SW 1271 (cell line): ENCODE measurements around the gene MAVS.

Experiments
- DNase-seq, 2 experiments: peaks; one replicate each; lab custom pipeline; 2025; lab: John Stamatoyannopoulos, UW

The MAVS gene

DNA sequence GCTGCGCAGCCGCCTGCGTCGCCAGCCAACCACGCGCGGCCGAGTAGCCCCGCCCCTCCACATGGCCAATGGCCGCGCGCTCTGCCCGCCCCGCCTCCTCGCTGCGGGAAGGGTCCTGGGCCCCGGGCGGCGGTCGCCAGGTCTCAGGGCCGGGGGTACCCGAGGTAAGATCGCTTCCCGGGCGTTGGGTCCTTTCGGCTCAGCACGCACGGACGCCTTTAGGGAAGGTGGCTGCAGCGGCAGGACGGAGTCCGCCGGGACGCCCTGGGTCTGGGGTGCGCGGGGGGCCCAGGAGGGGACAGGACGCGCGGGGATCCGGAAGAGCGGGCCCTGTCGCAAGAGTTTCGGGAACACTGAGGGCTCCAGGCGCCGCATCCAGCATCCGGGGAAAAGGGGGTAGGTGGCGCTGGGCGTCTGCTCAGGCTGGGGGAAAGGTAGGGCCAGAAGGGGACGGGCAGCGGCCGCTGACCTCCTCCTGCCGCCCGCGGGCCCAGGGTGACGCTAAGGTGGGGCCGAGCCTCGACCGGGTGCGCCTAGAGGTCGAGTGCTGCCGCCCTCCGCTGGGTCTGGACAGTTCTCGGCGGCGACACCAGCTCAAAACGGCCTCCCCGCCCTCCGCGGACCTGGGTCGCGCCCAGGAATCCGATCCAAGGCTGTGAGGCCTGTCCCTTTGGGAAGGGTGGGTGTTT is at the start of gene MAVS:
Gene MAVS, plus strand, starts transcription at position 95 of the 689 bp plus-strand sequence. CDS start 7,791 bp downstream, outside the sequence.
- peak; percentile 52 to 78 for DNase-seq

DNA sequence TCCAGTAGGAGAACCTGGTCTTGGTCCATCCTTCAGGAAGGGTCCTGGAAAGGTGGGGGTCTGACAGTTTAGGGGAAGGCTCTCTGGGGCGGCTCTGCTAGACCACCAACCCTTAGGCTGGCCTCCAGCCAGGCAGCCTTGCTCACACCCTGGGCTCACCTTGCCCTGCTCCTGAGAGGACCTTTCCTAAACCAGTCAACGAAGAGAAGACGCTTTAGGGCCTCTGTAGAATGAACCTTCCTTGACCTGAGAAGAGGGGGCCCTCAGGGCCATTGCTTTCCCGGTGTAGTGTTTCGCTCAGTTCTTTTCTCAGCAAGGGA is 49.4 kb upstream of the MAVS start:
- no peak for DNase-seq

DNA sequence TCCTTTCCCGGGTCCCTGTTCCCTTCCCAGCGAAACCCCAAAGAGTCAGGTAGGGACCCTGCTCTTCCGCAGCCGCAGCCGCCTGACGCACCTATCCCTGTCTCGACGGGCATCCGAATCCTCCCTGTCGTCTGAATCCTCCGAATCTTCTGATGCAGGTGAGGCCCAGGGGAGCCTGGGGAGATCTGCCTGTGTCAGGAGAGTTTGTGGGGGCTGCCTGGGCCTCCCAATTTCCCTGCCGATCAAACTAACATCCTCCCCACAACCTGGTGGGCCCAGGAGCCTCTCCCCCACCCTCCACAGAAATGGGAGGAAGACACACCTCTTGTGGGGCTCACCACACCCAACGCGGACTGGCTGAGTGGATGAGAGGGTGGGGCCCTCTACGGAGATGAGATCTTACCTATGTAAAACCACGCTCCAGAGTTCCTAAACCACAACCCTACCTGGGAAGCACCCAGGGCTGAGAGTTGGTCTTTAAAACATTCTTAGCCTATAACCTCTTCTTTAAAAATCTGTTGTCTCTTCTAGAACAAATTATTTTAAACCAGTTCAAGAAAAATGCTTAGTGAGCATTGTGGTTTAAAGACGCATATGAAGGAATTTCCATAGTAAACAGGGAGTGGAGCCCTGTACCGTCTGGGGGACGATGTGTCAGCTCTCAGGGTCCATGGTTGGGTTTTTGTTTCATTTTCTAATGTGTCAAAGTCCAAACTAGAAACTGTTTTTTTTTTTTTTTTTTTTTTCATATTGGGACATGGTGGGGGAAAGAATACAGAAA is 48.9 kb upstream of the MAVS start:
- no peak for DNase-seq

DNA sequence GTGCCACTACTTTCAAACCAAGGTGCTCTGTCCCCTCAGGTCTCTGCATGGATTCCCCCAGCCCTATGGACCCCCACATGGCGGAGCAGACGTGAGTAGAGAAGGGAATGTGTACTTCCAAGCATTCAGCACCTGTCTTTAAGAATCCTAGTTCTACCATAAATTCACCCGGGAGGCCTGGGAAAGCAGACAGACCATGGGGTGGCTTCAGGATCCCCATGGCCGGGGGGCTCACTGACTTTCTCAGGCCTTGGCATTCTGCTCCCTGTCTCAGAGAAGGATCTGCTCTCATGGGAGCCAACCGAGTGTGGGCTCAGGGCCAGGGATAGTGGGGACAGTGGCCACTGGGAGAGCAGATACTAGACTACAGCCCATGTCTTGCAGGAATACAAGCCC is 48.3 kb upstream of the MAVS start:
- DNase-seq, result no peak

DNA sequence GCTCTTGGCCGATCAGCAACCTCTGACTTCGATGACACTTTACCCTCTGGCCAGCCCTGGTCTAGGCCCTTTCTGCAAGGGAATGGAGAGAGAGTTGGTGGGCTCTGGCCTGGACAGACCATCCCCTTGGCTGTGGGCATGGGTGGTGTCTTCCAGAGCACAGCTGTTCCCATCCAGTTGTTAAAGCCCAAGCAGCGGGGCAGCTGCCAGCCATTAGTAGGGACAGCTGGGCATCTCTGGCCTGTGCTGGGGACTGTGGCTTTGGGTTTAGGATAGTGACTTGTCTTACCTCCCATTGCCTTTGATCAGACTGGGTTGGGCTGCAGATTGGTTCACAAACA is 47.8 kb upstream of the MAVS start:
- no peak for DNase-seq

DNA sequence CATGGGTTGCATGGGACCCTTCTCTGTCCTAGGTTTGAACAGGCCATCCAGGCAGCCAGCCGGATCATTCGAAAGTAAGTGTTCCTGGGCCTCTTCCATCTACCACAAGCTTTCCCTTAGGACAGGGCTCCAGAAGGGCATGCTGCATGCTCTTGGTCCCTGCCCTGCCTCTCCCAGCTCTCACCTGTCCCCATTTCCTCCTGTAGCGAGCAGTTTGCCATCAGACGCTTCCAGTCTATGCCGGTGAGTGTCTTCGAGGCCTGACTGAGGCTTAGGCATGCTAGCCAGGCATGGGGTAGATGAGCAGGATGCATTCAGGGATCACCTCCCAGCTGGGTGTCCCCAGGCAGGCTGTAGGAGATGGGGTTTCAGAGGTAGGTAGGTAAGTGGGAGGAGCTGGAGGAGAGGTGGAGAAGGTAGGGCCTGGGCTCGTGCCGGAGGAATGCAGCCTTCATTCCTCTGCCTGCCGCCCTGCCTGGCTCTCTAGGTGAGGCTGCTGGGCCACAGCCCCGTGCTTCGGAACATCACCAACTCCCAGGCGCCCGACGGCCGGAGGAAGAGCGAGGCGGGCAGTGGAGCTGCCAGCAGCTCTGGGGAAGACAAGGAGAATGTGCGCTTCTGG is 46.3 kb upstream of the MAVS start:
- no peak for DNase-seq

DNA sequence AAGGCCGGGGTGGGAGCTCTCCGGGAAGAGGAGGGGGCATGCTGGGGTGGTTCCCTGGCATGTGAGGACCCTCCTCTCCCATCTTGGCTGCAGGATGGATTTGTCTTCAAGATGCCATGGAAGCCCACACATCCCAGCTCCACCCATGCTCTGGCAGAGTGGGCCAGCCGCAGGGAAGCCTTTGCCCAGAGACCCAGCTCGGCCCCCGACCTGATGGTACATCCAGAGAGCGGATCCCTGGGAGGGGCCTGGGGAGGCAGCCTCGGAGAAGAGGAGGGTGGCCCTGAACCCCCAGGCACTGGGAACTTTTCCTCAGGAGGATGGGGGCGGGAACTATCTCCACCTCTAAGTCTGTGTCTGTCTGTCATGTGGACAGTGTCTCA is 45.8 kb upstream of the MAVS start:
- no peak for DNase-seq

DNA sequence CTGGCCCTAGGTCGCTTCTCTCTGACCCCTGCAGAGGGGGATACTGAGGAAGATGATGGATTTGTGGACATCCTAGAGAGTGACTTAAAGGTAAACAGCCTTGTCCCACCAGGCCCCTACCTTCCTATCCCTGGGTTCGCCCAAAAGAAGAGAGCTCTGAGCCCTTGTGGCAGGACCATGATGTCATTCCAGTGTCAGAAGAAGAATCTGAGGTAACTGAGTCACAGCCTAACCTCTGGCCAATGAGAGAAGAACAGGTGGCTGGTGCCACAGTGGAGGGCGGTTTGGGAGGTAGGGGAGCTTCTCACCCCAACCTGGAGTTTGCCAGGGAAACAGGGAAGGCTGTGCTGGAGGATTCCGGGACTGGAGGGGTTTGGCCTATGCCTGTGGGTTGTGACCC is 45.3 kb upstream of the MAVS start:
- DNase-seq, result no peak

DNA sequence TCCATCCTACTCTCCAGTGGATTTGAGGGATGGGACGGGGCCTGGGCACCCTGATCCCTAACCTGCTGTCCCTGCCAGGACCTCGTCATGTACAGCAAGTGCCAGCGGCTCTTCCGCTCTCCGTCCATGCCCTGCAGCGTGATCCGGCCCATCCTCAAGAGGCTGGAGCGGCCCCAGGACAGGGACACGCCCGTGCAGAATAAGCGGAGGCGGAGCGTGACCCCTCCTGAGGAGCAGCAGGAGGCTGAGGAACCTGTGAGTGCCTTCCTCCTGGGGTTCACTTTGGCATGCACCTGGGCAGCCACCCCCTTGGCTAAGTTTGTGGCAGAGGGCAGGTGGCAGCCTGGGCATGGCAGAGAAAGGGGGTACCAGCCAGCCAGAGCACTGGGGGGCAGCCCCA is 44.8 kb upstream of the MAVS start:
- DNase-seq, result no peak

DNA sequence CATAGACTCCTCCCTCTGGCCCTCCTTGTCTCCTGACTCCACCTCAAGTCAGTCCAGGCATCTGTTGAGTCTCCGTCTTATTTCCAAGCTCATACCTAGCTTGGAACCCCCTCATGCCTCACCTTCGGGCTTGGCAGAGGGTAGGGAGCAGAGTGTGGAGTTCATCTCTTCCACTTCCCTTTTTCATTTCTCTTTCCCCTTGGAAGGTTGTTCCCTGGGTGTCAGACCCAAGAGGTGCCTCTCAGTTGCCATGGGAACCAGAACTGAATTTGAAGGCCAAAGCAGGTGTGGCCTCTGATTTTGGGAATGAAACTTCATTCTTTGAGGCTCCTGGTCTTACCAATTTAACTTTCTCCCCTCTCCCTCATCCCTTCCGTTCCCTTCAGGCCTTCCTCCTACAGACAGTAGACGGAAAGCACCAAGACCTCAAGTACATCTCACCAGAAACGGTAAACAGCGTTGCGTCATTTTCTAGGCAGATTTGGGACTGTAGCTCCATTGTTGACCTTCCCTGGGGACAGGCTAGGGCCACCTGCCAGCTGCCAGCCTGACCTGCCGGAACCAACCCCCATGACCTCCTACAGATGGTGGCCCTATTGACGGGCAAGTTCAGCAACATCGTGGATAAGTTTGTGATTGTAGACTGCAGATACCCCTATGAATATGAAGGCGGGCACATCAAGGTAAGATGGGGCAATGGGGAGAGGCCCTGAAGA is 44.0 kb upstream of the MAVS start:
- no peak for DNase-seq

DNA sequence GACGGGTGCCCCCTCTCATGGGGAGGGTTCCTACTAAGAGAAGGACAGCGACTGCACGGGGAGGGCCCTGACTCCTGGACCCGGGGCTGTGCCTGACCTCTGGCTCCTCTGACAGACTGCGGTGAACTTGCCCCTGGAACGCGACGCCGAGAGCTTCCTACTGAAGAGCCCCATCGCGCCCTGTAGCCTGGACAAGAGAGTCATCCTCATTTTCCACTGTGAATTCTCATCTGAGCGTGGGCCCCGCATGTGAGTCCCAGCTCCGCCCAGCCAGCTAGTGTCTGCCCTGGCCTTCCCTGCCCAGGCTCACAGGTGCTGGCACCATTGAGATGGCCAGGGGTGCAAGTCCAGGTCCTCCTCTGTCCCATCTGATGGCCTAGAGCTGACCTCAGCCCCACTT is 43.3 kb upstream of the MAVS start:
- DNase-seq, result no peak

DNA sequence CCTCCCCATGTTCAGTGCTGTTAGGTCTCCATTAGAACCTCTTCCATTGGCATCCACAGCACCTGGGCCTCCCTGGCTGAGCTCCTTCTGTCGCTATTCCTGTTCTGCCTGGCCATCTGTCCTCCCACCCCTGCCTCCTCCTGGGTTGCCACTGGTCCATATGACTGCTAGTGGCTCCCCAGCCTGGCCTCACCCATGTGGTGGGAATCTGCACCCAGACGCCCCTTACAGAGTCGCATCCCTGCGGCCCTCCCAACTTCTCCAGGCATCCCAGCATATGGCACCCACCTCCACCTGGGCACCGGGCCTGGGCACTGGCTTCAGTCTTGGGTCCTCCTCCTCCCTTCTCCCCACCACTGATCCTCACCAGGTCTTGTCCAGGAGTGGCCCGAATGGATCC is 42.8 kb upstream of the MAVS start:
- DNase-seq, result no peak

DNA sequence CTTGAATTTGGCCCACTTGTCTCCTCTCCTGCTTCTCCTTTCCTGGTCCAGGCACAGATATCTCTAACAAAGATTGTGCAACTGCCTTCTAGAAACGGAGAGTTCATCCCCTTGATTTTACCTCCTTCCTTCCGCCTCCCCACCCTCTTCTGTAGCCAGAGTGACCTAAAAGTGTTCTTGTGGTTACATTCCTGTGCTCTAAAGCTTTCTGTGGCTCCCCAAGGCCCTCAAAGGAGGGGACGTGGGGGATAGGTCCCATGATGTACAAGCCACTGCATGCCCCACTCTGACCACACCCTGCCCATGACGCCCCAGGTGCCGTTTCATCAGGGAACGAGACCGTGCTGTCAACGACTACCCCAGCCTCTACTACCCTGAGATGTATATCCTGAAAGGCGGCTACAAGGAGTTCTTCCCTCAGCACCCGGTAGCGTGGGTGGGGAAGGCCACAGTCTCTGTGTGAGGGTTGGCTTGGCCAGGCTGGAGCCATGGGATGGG is 42.3 kb upstream of the MAVS start:
- DNase-seq, result no peak

DNA sequence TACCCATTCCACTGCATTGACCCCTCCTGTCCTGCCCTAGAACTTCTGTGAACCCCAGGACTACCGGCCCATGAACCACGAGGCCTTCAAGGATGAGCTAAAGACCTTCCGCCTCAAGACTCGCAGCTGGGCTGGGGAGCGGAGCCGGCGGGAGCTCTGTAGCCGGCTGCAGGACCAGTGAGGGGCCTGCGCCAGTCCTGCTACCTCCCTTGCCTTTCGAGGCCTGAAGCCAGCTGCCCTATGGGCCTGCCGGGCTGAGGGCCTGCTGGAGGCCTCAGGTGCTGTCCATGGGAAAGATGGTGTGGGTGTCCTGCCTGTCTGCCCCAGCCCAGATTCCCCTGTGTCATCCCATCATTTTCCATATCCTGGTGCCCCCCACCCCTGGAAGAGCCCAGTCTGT is 41.9 kb upstream of the MAVS start:
- no peak for DNase-seq

DNA sequence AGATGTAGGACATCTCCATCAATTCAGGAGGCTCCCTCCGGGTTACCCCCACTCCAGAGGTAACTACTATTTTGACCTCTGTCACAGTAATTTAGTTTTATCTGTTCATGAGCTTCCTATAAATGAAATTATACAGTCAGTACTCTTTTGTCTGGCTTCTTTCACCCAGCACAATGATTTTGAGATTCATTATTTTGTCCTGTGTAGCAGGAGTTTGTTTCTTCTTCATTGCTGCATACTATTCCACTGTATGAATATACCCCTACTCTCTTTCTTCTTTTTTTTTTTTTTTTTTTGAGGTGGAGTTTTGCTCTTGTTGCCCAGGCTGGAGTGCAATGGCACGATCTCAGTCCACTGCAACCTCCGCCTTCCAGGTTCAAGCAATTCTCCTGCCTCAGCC is 38.1 kb upstream of the MAVS start:
- DNase-seq, result no peak

DNA sequence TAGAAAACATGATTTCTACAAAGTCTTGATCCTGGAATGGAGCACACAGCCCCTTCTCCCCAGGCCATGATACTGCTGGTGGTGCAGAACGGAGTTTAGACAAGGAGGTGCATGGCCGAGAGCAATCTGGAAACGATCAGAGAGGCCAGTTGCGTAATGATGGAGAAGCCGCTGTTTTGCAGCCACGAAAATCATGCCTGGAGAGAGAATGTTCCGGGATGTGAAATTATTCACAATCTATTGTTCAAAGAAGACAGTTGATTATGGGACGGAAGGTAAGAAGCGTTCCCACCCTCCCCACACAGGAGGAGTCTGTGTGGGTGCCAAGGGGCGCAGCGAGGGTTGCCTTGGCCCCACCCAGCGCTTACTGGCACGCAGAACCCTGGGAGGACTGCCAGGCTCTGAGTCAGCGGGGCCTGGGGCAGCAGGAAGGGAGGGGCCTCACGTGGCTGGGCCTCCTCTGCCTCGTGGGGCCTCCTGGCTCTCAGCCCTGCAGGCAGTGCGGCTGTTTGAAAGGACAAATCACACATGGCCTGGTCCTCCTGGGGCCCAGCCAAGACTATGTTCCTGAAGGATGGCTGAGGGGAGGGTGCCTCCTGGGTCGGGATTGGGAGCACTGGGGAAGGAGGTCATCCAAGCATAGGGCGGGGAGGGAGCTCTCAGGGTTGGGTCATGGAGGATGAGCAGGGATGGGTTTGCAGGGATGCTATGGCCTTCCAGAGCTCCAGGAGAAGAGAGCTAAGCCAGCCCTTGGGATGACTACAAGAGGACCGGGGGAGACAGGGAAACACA is 35.0 kb upstream of the MAVS start:
- peak; percentile 98 to 99 for DNase-seq

DNA sequence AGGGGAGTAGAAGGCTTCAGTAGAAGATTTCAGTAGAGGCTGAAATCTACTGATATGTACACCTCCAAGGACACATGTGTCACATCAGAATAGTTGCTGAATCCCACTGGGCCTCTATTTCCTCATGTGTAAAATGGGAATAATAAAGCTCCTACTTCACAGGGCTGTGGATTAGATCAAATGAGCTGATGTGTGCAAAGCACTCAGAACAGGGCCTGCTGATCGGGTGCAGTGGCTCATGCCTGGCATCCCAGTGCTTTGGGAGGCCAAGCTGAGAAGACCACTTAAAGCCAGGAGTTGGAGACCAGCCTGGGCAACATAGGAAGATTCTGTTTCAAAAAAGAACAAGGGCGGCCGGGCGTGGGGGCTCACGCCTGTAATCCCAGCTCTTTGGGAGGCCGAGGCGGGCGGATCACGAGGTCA is 34.4 kb upstream of the MAVS start:
- no peak for DNase-seq

DNA sequence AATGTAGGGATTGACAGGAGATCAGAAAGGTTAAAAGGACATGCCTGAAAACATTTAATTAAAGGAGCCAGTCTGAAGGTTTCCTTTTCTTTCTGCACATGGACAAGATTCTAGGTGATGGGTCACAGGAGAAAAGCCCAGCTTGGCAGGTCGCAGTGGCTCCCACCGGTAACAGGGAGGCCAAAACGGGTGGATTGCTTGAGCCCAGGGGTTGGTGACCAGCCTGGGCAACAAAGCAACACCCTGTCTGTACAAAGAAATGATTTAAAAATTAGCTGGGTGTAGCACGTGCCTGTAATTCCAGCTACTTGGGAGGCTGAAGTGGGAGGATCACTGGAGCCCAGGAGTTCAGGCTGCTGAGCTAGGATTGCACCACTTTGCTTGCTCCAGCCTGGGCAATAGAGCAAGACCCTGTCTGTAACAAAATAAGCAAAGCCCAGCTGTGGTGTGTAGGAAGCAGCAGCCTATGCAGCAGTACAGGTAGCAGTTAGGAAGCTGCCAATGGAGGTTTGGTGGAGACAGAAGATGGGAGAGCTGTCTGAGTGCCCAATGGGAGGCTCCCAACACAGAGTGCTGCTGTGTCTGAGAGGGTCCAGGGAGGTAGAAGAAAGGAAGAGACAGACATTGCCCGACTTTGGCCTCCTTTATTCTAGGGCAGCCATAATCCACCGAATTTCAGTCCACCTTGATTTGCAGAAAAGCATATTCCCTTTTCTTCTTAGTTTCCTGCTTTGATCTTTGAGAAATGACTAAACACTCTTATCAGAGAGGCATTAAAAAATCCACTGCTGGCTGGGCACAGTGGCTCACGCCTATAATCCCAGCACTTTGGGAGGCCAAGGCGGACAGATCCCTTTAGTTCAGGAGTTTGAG is 33.4 kb upstream of the MAVS start:
- DNase-seq, result peak in 1 of 2 experiments; percentile 29

DNA sequence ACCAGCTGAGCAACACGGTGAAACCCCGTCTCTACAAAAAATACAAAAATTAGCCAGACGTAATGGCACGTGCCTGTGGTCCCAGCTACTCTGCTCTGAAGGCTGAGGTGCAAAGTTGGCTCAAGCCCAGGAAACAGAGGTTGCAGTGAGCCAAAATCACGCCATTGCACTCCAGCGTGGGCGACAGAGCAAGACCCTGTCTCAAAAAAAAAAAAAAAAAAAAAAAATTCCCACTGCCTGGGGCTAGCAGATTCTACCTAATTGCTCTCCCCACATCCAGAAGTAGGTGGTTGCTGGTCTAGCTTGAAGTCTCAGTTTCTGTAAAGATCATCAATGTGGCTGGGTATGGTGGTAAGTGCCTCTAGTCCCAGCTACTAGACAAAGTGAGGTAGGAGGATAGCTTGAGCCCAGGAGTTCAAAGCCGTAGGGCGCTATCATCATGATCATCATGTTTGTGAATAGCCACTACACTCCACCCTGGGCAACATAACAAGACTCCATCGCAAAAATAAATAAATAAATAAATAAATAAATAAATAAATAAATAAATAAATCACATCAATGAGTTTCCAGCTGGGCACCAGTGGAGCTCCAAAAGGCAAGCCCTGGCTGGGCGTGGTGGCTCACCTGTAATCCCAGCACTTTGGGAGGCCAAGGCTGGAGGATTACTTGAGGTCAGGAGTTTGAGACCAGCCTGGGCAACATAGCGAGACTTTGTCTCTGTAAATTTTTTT is 32.6 kb upstream of the MAVS start:
- no peak for DNase-seq

DNA sequence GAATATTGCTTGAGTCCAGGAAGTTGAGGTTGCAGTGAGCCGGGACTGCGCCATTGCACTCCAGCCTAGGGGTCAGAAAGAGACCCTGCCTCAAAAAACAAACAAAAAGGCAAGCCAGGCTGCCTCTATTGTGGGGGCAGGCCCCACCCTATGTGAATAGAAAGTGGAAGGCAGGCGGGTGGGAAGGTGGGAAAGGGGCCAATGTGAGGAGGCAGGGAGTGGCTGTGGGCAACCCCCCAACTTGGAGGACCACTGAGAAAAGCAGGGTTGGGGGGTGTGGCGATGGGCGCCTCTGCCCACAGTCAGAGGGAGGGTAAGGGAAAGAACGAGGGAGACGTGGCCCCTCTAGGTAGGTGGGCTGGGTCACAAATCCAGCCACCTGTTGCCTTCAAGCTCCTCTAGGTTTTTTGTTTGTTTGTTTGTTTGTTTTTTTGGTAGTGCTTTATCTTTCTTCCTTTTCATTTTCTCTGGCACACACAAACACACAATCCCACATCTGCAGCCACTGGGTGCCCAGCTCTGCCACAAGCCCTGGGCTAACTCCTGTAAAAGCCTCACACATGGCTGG is 31.6 kb upstream of the MAVS start:
- DNase-seq, result no peak
